Measurements from ENCODE around the gene IL1RL1. TPM values are rescaled to one million over a fixed set of nuclear protein-coding genes. Genes with fewer than 3 reads are reported as not detected.

IL1RL1 gene
- 10 to 100 TPM; 36.3 to 57.7 TPM for total RNA-seq

DNA sequence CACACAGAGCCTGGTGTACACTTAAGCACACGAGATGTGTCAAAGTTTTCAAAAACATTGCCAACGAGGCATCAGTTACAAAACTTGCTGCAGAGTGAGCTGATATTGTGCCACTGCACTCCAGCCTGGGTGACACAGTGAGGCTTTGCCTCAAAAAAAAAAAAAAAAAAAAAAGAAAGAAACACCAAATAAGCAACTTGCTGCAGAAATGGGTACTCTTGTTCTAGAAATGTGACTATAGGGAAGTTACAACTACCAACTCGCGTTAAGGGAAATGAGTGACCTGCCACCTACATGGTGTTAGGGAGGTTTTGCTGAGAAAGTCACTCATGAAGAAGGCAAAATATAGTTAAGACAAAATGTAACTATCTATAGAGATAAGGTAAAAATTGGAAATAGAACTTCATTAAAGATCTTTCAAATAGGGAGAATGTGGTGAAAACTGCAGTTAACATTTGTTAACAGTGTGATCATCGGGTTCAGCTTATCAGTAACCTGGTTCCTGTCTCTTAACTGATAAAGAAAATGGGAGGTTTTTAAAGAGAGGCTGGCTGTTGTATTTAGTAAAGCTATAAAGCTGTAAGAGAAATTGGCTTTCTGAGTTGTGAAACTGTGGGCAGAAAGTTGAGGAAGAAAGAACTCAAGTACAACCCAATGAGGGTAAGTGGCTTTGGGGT, at the start of gene IL1RL1:
TSS of gene IL1RL1 (plus strand) at position 600 of the 677 bp plus-strand sequence. CDS start 26,702 bp downstream, outside the sequence.
- H3K36me3 Mint-ChIP-seq, result peaks cover 7% of the 10 kb centered on the region
- peak within 1 kb of the TSS; percentile 53 to 86 for H3K27ac Mint-ChIP-seq
- H3K4me1 Mint-ChIP-seq (ENCODE audit: low read depth in 2 of 2), result peaks cover 50 to 61% of the 10 kb centered on the region in 2 donors
- H3K27me3 Mint-ChIP-seq, result peaks cover 0 to under 1% of the 10 kb centered on the region in 2 donors
- peaks cover 3% of the 10 kb centered on the region for H3K9me3 Mint-ChIP-seq
- DNase-seq (ENCODE audit: low spot score), result no peak
- ATAC-seq, result peak; percentile 56 to 73
- peak within 1 kb of the TSS; percentile 57 for H3K4me3 Mint-ChIP-seq

DNA sequence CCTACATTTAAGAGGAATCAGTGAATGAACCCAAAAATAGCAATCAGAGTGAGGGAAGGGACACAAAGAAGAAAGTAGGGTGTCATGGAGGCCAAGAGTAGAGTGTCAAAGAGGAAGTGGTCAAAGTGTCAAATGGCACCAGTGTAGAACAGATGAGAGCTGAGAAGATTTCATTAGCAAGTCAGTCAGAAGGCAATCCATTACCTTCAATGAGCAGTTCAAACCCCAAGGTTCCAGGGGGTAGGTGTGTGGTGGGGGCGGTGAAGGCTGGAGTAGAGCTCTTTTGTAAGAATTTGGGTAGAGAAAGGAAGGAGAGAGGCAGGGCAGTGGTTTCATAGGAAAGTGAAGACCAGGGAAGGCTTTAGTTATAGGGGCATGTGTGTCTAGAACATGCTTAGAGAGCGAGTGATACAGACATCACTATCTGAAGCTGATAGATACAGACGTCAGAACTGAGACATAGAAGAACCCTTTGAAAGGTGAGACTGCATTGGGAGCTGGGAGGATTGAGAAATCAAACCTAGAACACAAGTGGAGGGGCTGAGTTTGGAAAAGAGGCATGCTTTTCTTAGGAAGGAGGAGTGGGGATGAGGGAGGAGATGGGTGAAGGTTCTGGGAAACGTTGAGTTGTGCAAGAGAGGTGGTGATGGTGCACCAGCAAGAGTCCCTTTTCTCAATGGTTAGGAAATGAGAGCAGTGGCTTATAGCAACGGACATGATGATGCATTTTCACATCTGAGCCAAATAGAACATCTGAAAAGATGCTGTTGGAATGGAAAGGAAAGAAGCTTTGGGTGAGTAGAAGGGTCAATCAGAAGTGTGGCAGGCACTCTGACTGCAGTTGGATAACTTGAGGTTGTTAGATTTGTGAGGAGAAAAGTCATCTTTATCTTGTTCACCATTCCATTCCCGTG, 48.9 kb upstream of the IL1RL1 start:
- Mint-ChIP-seq H3K4me1 (ENCODE audit: low read depth in 2 of 2) (peaks cover 36 to 52% of the 10 kb centered on the region in 2 donors), H3K9me3 (no peaks in the 10 kb centered on the region), H3K27me3 (no peaks in the 10 kb centered on the region), H3K36me3 (peaks cover 19% of the 10 kb centered on the region), H3K4me3 (no peak overlapping the region), H3K27ac (no peak overlapping the region)
- DNase-seq (ENCODE audit: low spot score), result peak; percentile 90
- peak; percentile 73 to 76 for ATAC-seq

DNA sequence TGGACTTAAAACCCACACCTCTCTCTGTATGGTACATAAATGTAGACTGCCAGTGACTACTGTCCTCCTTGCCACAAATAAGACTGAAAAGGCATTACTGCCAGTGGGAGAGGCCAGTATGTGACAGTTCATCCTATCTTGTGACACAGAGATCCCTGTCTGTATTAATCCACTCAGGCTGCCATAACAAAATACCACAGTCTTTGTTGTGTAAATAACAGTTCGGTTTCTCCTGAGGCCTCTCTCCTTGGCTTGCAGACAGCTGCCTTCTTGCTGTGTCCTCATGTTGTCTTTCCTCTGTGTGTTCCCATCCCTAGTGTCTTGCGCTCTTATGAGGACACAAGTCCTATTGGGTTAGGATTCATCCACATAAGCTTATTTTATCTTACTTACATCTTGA, 46.4 kb upstream of the IL1RL1 start:
- H3K9me3 Mint-ChIP-seq, result no peaks in the 10 kb centered on the region
- H3K36me3 Mint-ChIP-seq, result peaks cover 15% of the 10 kb centered on the region
- H3K27me3 Mint-ChIP-seq, result peaks cover 0 to 2% of the 10 kb centered on the region in 2 donors
- H3K27ac Mint-ChIP-seq, result no peak overlapping the region
- peaks cover 28 to 31% of the 10 kb centered on the region in 2 donors for H3K4me1 Mint-ChIP-seq (ENCODE audit: low read depth in 2 of 2)
- DNase-seq (ENCODE audit: low spot score) (no peak), ATAC-seq (peak; percentile 33 to 43)
- no peak overlapping the region for H3K4me3 Mint-ChIP-seq

DNA sequence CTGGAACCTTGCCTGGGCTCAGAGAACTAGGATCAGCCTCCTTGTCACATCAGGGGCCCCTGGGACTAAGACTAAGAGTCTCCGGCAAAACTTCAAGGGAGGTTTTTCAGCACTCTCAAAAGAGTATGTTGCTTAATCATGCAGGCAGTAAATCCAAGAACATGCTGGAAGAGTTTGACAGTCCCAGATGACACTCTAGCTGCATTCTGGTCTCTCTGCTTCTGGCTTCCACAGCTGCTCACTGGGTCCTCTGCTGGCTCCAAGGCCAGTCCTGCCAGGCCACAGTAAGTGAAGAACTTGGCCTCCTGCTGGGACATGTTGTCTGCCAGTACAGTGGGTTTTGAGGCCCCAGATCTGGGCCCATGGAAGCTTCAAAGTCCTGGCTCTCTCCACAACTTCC, 45.2 kb upstream of the IL1RL1 start:
- Mint-ChIP-seq H3K4me3 (peak overlapping the region; percentile 40), H3K36me3 (peaks cover 21% of the 10 kb centered on the region), H3K27ac (no peak overlapping the region), H3K4me1 (ENCODE audit: low read depth in 2 of 2) (peaks cover 40 to 41% of the 10 kb centered on the region in 2 donors), H3K27me3 (peaks cover 0 to 9% of the 10 kb centered on the region in 2 donors), H3K9me3 (peaks cover 4% of the 10 kb centered on the region)
- no peak for DNase-seq (ENCODE audit: low spot score)
- ATAC-seq, result no peak

DNA sequence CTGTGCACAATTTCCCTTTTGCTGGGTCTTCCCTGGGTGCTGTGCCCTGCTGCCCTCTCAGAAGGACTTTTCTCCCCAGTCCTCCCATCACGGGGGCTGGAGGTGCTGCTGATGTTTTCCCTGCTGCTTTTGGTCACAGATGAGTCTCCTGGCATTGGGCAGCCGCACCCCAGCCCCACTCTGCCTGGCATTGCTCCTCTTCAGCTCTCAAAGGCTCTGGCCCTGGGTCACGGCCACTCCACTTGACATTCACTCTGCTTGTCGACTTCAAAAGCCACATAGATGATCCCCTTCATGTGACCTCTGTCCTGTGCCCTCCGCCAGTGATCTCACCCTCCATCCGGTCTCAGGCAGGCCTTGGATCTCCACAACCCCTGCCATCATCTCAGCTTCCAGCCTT, 43.6 kb upstream of the IL1RL1 start:
- DNase-seq (ENCODE audit: low spot score) (no peak), ATAC-seq (peak in 1 of 2 donors; percentile 37)
- Mint-ChIP-seq H3K9me3 (peaks cover 6% of the 10 kb centered on the region), H3K36me3 (peaks cover 27% of the 10 kb centered on the region), H3K27ac (no peak overlapping the region), H3K4me1 (ENCODE audit: low read depth in 2 of 2) (peaks cover 51 to 52% of the 10 kb centered on the region in 2 donors), H3K27me3 (peaks cover 0 to 9% of the 10 kb centered on the region in 2 donors), H3K4me3 (no peak overlapping the region)

DNA sequence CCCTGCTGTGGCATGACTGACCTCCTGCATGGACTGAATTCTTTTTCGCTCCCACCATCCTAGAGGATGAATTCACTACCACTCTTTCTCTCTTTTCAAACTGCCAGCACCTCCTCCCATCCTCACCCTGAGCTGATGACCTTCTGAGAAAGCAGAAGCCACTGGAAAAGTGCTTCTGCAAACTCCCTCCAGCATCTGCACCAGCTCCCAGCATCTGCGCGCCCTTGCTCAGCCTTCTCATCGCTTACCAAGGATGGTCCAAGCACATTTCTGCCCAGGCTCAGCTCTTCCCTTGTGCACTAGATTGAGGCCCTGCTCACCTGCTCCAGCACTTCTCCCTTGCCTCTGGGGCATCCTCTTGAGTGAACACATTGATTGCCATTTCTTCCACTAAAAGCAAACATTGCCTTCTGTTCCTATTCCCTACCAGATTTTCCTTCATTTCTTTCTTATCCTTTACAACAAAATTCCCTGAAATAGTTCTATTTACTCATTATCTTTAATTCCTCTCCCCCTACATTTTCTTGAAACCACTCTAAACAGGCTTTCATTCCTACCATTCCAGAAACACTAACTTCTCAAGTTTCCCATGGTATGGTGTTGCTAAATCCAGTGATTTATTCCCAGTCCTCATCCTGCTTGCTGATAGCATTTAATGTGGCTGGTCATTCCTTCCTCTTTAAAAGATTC, 42.7 kb upstream of the IL1RL1 start:
- H3K4me3 Mint-ChIP-seq, result no peak overlapping the region
- H3K36me3 Mint-ChIP-seq, result peaks cover 26% of the 10 kb centered on the region
- DNase-seq (ENCODE audit: low spot score) (no peak), ATAC-seq (no peak)
- H3K9me3 Mint-ChIP-seq, result peaks cover 7% of the 10 kb centered on the region
- H3K4me1 Mint-ChIP-seq (ENCODE audit: low read depth in 2 of 2), result peaks cover 48 to 53% of the 10 kb centered on the region in 2 donors
- H3K27me3 Mint-ChIP-seq, result peaks cover 0 to 9% of the 10 kb centered on the region in 2 donors
- no peak overlapping the region for H3K27ac Mint-ChIP-seq

DNA sequence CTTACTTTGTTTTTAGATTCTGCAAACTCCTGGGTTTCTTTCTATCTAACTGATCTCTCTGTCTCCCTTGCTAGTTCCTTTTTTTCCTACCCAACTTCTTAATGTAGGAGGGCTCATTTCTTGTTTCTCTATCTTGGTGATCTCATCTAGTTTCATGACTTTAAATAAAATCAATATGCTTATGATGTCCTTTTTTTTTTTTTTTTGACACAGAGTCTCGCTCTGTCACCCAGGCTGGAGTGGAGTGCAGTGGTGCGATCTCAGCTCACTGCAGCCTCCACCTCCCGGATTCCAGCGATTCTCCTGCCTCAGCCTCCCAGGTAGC, 42.2 kb upstream of the IL1RL1 start:
- Mint-ChIP-seq H3K4me3 (no peak overlapping the region), H3K27ac (no peak overlapping the region), H3K27me3 (peaks cover 0 to 9% of the 10 kb centered on the region in 2 donors), H3K4me1 (ENCODE audit: low read depth in 2 of 2) (peaks cover 47 to 52% of the 10 kb centered on the region in 2 donors), H3K9me3 (peaks cover 7% of the 10 kb centered on the region), H3K36me3 (peaks cover 26% of the 10 kb centered on the region)
- DNase-seq (ENCODE audit: low spot score), result no peak
- ATAC-seq, result no peak

DNA sequence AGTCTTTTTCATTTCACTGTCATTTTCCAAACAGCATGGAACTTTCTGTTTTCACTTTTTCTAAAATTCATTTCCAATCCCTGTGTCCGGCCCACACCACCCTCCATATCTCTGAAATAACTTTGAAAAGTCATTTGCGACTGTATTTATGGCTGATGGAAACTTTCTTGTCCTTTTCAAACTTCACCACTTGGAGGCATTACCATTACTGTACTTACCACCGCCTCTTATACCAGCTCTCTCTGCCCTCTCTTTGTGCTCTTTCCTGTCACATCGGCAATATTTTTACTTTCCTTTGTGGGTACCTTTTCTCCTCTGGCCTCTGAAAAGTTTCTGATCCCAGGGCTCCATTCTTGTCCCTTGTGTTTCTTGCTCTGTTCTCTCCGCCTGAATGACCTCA, 39.5 kb upstream of the IL1RL1 start:
- Mint-ChIP-seq H3K4me1 (ENCODE audit: low read depth in 2 of 2) (peaks cover 50 to 55% of the 10 kb centered on the region in 2 donors), H3K36me3 (peaks cover 30% of the 10 kb centered on the region), H3K4me3 (peak overlapping the region; percentile 53), H3K27me3 (peaks cover 0 to 9% of the 10 kb centered on the region in 2 donors), H3K9me3 (peaks cover 11% of the 10 kb centered on the region), H3K27ac (no peak overlapping the region)
- ATAC-seq, result peak; percentile 62 to 66
- DNase-seq (ENCODE audit: low spot score), result no peak

DNA sequence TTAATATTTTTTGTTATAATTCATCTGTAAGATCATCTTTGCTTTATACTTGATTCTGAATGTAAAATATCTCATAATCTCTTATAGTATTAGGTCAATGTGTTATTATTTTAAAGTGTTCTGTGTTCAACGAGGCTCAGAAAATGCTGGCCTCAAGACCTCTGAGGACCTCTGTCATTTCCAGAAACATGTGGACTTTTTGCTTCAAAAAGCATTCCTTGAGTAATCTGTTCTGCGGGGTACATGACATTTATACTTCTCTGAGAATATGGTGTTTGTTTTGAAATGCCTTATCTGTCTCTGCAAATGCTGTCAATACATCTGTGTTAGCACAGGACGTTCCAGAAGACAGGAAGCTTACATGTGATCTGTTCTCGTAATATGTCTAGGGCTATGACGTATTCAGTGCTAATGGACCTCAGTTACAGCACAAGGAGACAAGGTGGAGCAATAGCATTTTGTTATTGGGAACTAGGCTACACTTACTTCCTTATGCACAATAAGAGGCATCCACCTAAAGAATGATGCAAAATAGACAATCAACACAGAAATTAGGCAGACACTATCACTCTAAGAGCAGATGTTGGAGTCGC, 37.6 kb upstream of the IL1RL1 start:
- H3K4me3 Mint-ChIP-seq, result peak overlapping the region; percentile 19
- H3K27me3 Mint-ChIP-seq, result peaks cover 0 to 9% of the 10 kb centered on the region in 2 donors
- DNase-seq (ENCODE audit: low spot score) (no peak), ATAC-seq (no peak)
- peak overlapping the region in 1 of 2 donors; percentile 53 for H3K27ac Mint-ChIP-seq
- peaks cover 67 to 72% of the 10 kb centered on the region in 2 donors for H3K4me1 Mint-ChIP-seq (ENCODE audit: low read depth in 2 of 2)
- H3K36me3 Mint-ChIP-seq, result peaks cover 34% of the 10 kb centered on the region
- peaks cover 11% of the 10 kb centered on the region for H3K9me3 Mint-ChIP-seq

DNA sequence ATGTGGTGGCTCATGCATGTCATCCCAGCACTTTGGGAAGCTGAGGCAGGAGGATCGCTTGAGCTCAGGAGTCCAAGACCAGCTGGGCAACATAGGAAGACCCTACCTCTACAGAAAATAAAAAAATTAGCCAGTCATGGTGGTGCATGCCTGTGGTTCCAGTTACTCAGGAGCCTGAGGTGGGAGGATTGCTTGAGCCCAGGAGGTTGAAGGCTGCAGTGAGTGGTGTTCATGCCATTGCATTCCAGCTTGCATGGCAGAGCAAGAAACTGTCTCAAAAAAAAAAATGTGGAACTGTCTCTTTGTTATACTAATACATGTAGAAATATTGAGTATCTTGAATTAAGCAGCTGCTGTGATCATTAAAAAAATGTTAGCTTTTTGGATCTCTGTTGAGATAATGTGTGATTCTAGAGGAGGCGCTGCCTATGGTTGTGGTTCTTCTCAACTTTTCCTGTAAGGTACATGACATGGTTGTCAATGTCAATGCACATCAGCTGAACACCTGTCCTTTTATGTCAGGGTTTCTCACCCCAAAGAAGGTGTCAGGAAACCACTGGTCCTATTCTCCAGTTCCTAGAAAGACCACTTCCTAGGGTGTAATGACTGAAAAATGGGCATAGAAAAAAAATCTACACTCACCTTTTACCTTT, 34.7 kb upstream of the IL1RL1 start:
- H3K36me3 Mint-ChIP-seq, result peaks cover 23% of the 10 kb centered on the region
- no peak for DNase-seq (ENCODE audit: low spot score)
- peak overlapping the region; percentile 69 for H3K4me3 Mint-ChIP-seq
- peak; percentile 82 to 83 for ATAC-seq
- peaks cover 60 to 63% of the 10 kb centered on the region in 2 donors for H3K4me1 Mint-ChIP-seq (ENCODE audit: low read depth in 2 of 2)
- peaks cover 7% of the 10 kb centered on the region for H3K9me3 Mint-ChIP-seq
- no peaks in the 10 kb centered on the region for H3K27me3 Mint-ChIP-seq
- H3K27ac Mint-ChIP-seq, result peak overlapping the region; percentile 53 to 83

DNA sequence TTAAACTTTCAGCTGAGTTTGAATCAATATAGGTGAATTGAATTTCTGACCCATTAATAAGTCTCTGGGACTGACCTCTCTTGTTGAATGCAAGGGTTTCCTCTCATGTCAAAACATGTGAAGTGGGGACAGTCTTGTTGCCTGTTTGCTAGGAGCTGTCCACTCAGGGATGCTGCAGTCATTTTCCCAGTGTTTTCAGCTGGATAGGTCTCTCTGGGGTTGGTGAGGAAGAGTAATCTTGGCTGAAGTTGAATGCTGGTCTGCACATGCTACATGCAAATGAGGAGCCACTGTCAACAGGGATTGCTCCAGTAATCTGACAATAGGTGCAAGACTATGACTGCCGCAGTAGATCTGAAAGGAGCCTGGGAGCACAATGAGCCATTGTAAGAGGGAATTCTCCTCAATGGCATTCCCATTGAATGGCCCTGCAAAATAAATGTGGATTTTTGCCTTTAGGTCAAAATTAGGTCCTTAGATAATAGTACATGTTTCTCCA, 34.1 kb upstream of the IL1RL1 start:
- ATAC-seq (peak in 1 of 2 donors; percentile 20), DNase-seq (ENCODE audit: low spot score) (no peak)
- Mint-ChIP-seq H3K27ac (peak overlapping the region; percentile 53 to 83), H3K4me1 (ENCODE audit: low read depth in 2 of 2) (peaks cover 54 to 60% of the 10 kb centered on the region in 2 donors), H3K9me3 (peaks cover 7% of the 10 kb centered on the region), H3K27me3 (no peaks in the 10 kb centered on the region), H3K4me3 (peak overlapping the region; percentile 69), H3K36me3 (peaks cover 17% of the 10 kb centered on the region)

DNA sequence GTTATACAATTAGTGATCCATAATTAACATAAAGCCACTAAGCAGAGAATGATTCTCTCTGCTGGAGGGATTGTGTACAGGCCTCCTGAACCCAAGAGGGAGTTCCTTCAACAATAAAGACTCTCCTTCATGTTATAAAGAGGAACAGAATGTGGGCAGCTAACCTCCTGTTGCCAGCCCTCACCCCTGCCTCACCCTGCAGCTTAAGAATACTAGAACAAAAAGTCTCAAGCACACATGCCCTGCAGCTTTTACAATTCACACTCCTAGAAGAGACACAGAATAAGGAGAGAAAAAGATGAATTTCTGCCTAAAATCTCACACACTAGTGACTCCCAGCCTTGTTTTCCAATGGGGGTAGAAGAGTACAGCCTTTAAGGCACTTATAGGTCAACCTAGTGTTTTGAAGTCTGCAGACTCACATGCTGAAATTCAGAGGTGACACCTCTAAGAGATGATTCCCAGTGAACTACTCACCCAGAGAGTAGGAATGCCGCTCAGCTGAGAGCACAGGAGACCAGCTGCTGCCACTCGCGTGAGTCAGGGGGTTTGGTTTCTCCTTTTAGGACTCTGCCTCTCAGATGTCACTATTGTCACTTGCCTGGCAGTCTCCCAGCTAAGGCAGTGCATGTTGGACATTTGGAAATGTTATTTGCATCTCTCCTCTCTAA, 32.5 kb upstream of the IL1RL1 start:
- peaks cover 15% of the 10 kb centered on the region for H3K36me3 Mint-ChIP-seq
- no peak for DNase-seq (ENCODE audit: low spot score)
- H3K27me3 Mint-ChIP-seq, result no peaks in the 10 kb centered on the region
- H3K27ac Mint-ChIP-seq, result peak overlapping the region in 1 of 2 donors; percentile 83
- H3K4me3 Mint-ChIP-seq, result peak overlapping the region; percentile 18
- peaks cover 51 to 52% of the 10 kb centered on the region in 2 donors for H3K4me1 Mint-ChIP-seq (ENCODE audit: low read depth in 2 of 2)
- peaks cover 4% of the 10 kb centered on the region for H3K9me3 Mint-ChIP-seq
- no peak for ATAC-seq

Data from natural killer cell treated with Interleukin-12 subunit alpha and Interleukin-12 subunit beta and Interleukin-15 and Interleukin-18, amount 100 ng/mL, for 72 hours (primary cell).